ENCODE results near the gene PLCB2.

The PLCB2 gene

DNA sequence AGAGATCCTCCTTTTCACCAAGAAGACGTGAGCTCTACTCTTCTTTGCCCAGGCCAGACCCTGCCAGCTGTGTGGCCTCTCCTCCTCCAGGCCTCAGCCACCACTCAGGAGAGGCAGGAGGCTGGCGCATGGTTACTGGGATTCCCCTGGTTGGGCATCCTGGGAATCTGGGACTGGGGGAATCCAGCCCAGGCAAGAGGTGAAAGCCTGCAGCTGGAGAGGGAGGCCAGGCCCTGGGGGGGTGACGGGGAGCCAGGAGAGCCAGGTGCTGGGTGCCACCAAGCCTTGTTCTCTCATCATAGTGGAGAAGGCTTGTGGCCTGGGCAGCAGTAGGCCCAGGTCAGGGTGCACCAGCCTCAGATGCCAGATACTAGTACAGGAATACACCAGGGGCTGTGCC lies 26.8 kb upstream of the PLCB2 start:
- no peak overlapping the region for H3K27ac ChIP-seq (ENCODE audit: low read length)

DNA sequence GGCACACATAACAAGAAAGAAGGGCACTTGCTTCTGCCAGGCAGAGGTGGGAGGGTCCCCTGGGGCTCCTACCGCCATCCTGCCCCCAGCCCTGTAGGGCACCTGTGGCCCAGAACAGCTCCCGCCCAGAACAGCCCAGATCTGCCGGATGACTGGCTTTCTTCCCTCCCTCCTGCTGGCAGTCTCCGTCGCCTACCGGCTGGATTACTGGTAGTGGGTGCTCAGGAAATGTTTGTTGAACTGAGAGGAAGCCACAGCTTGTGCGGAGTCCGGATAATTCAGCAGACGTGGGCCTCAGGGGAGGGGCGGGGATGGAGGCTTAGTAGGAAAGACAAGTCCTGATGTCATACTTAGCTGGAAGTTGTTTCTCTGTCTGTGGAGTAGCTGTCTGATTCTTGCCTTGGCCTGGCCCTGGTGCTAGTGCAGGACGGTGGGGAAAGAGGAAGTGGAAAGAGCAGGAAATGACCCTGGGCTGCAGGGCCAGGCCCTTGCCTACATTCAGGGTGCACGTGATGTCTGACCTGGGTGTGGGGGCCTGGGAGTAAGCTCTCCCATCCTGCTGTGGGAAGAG lies 26.3 kb upstream of the PLCB2 start:
- H3K27ac ChIP-seq (ENCODE audit: low read length), result no peak overlapping the region
- no CpG with 5 or more reads among the region's 12 CpGs for WGBS (ENCODE audit: insufficient coverage, insufficient read length)
- H3K4me3 ChIP-seq (ENCODE audit: low read length), result no peak overlapping the region
- no peaks in the 10 kb centered on the region for H3K27me3 ChIP-seq (ENCODE audit: control insufficient read depth, insufficient read depth, low read length)
- peaks cover 5% of the 10 kb centered on the region for H3K4me1 ChIP-seq (ENCODE audit: control insufficient read depth, insufficient read depth, low read length)
- H3K36me3 ChIP-seq (ENCODE audit: control insufficient read depth, insufficient read depth, low read length), result no peaks in the 10 kb centered on the region
- DNase-seq (ENCODE audit: low read depth, low spot score), result no peak
- H3K9me3 ChIP-seq (ENCODE audit: control insufficient read depth, insufficient read depth, low read length), result no peaks in the 10 kb centered on the region

More for the DNA sequence above, 26.8 kb upstream of the PLCB2 start:
- H3K27me3 ChIP-seq (ENCODE audit: control insufficient read depth, insufficient read depth, low read length), result no peaks in the 10 kb centered on the region
- no peaks in the 10 kb centered on the region for H3K9me3 ChIP-seq (ENCODE audit: control insufficient read depth, insufficient read depth, low read length)
- WGBS (ENCODE audit: insufficient coverage, insufficient read length), result no CpG with 5 or more reads among the region's 3 CpGs
- H3K36me3 ChIP-seq (ENCODE audit: control insufficient read depth, insufficient read depth, low read length), result no peaks in the 10 kb centered on the region
- H3K4me1 ChIP-seq (ENCODE audit: control insufficient read depth, insufficient read depth, low read length), result peaks cover 5% of the 10 kb centered on the region
- DNase-seq (ENCODE audit: low read depth, low spot score), result no peak
- no peak overlapping the region for H3K4me3 ChIP-seq (ENCODE audit: low read length)

DNA sequence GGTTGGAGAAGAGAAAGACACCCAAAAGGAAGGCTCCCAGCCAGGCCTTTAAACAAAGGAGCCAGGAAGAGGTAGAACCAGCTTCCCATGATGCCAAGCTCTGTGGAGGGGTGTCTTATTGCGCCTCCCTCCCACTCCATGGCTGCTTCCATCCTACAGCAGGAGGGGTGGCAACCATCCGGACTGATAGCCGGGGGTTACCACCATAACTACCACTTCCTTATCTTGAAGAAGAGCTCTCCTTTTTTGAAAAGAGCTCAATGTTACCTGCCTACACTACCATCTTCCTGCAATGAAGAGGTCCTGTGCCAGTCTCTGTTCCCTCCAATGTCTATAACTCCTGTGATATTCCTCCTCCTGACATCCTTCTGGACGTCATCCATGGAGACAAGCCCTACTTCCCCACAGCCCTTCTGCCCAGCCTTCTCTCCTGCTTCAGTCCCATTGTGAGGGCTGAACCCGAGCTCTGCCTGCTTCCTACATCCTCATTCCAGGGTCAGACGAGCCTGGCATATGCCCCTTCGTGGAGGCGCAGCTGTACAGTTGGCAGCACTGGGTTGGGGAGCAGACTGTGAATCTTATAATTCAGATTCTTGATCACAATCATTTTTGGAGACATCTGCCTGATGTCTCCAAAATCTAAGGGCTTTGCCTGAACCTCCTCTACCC lies 24.5 kb upstream of the PLCB2 start:
- Histone ChIP-seq H3K4me1 (ENCODE audit: control insufficient read depth, insufficient read depth, low read length) (peaks cover 10% of the 10 kb centered on the region), H3K27me3 (ENCODE audit: control insufficient read depth, insufficient read depth, low read length) (no peaks in the 10 kb centered on the region), H3K36me3 (ENCODE audit: control insufficient read depth, insufficient read depth, low read length) (no peaks in the 10 kb centered on the region), H3K27ac (ENCODE audit: low read length) (no peak overlapping the region), H3K9me3 (ENCODE audit: control insufficient read depth, insufficient read depth, low read length) (no peaks in the 10 kb centered on the region), H3K4me3 (ENCODE audit: low read length) (no peak overlapping the region)
- WGBS (ENCODE audit: insufficient coverage, insufficient read length), result no CpG with 5 or more reads among the region's 8 CpGs
- DNase-seq (ENCODE audit: low read depth, low spot score), result no peak

DNA sequence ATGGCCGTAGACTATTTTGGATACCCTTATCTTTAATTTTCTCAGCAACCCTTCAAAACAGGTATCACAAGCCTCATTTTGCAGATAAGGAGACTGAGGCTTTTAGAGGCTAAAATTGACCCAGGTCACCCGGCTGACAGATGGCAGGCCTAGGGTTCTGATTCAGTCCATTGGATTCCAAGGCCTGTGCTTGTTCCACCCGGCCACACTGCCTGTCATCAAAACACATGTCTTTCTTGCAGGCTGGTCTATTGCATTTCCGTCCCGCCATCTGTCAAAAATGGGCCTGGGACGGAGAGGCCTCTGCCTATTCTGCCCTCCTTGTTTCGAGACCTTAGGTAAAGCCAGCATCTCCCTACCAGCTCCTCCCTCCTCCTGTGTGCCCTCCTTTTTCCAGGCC lies 23.9 kb upstream of the PLCB2 start:
- Histone ChIP-seq H3K36me3 (ENCODE audit: control insufficient read depth, insufficient read depth, low read length) (no peaks in the 10 kb centered on the region), H3K27ac (ENCODE audit: low read length) (no peak overlapping the region), H3K9me3 (ENCODE audit: control insufficient read depth, insufficient read depth, low read length) (no peaks in the 10 kb centered on the region), H3K4me3 (ENCODE audit: low read length) (no peak overlapping the region), H3K4me1 (ENCODE audit: control insufficient read depth, insufficient read depth, low read length) (peaks cover 11% of the 10 kb centered on the region), H3K27me3 (ENCODE audit: control insufficient read depth, insufficient read depth, low read length) (no peaks in the 10 kb centered on the region)
- no peak for DNase-seq (ENCODE audit: low read depth, low spot score)
- WGBS (ENCODE audit: insufficient coverage, insufficient read length), result no CpG with 5 or more reads among the region's 7 CpGs

DNA sequence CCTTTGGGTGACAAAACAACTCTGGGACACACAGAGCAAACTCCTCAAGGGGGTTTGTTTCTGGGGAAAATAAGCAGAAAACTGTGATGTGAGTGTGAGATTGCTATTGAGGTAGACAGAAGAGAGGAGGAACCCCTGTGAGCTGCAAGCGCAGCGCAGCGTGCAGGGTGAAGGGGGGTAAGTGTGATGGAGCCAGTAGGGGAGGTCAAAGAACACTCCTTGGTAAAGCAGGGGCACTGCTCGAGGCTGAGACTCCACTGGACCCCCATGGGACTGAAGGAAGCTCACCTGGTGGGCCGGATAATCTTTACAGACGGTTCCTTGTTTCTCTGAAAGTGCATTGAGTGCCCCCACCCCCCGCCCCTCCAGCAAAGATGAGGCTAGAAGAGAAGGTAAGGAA lies 23.3 kb upstream of the PLCB2 start:
- Histone ChIP-seq H3K36me3 (ENCODE audit: control insufficient read depth, insufficient read depth, low read length) (no peaks in the 10 kb centered on the region), H3K9me3 (ENCODE audit: control insufficient read depth, insufficient read depth, low read length) (no peaks in the 10 kb centered on the region), H3K27ac (ENCODE audit: low read length) (no peak overlapping the region), H3K4me3 (ENCODE audit: low read length) (no peak overlapping the region), H3K27me3 (ENCODE audit: control insufficient read depth, insufficient read depth, low read length) (no peaks in the 10 kb centered on the region), H3K4me1 (ENCODE audit: control insufficient read depth, insufficient read depth, low read length) (peaks cover 11% of the 10 kb centered on the region)
- no peak for DNase-seq (ENCODE audit: low read depth, low spot score)
- WGBS (ENCODE audit: insufficient coverage, insufficient read length), result no CpG with 5 or more reads among the region's 7 CpGs

DNA sequence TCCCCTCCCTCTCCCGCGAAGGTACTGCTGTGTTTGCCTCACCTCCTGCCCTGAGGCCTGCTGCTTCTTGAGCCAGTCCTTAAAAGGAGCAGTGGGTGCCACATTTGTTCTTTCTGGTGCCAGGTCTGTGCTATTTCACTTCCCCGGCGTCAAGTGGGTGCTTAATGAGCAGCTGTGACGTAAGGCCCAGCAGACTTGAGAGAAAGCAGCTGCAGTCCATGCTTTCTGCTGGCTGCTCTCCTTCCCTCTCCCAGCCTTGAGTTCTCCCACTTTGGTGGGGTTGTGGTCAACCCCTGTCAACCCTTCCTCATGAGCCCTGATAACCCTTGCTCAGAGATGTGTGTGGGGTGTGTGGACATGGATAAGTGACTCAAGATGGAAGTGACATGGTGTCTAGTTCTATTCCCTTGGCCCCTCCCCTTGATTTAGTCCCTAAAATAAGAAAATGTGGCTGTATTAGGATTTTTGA lies 22.7 kb upstream of the PLCB2 start:
- DNase-seq (ENCODE audit: low read depth, low spot score), result no peak
- Histone ChIP-seq H3K4me3 (ENCODE audit: low read length) (no peak overlapping the region), H3K36me3 (ENCODE audit: control insufficient read depth, insufficient read depth, low read length) (no peaks in the 10 kb centered on the region), H3K9me3 (ENCODE audit: control insufficient read depth, insufficient read depth, low read length) (no peaks in the 10 kb centered on the region), H3K27ac (ENCODE audit: low read length) (no peak overlapping the region), H3K4me1 (ENCODE audit: control insufficient read depth, insufficient read depth, low read length) (peaks cover 11% of the 10 kb centered on the region), H3K27me3 (ENCODE audit: control insufficient read depth, insufficient read depth, low read length) (no peaks in the 10 kb centered on the region)
- no CpG with 5 or more reads among the region's 5 CpGs for WGBS (ENCODE audit: insufficient coverage, insufficient read length)

DNA sequence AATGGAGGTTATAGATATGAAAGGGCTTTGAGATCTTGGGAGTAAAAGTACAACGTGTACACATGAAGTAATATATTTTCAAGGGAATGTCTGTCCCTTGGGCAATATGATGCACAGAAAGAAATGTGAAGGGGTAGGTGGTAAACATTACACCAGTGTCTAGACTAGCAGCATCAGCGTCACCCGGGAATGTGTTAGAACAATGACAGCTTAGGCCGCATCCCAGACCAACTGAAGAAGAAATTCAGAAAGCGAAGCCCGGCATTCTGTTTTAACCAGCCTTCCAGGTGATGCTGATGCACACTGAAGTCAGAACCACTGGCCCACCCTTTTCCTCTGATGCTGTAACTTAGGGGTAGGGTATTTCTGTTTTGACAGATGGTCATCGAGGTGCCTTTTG lies 22.1 kb upstream of the PLCB2 start:
- Histone ChIP-seq H3K27me3 (ENCODE audit: control insufficient read depth, insufficient read depth, low read length) (no peaks in the 10 kb centered on the region), H3K4me3 (ENCODE audit: low read length) (no peak overlapping the region)
- no peak for DNase-seq (ENCODE audit: low read depth, low spot score)

DNA sequence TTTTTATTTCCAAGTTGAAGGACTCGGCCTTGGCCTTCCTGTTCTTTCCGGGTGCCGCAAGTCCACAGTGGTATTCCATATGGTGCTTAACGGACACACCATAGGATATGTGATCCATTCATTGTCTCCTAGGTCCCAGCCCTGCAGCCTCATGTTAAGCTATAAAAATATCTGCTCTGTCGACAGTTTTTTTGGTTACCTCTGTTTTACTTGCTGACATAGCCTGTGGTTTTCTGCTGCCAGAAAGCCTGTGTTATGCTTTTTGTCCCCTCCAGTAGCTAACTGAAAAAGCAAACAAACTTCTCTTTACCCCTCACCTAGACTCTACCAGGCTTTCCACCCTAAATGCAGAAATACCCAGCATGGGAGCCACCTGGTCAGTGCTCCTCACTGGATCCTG lies 21.0 kb upstream of the PLCB2 start:
- H3K4me3 ChIP-seq (ENCODE audit: low read length), result no peak overlapping the region
- no peak for DNase-seq (ENCODE audit: low read depth, low spot score)
- no CpG with 5 or more reads among the region's 5 CpGs for WGBS (ENCODE audit: insufficient coverage, insufficient read length)
- no peaks in the 10 kb centered on the region for H3K36me3 ChIP-seq (ENCODE audit: control insufficient read depth, insufficient read depth, low read length)
- H3K27me3 ChIP-seq (ENCODE audit: control insufficient read depth, insufficient read depth, low read length), result no peaks in the 10 kb centered on the region
- no peak overlapping the region for H3K27ac ChIP-seq (ENCODE audit: low read length)
- H3K4me1 ChIP-seq (ENCODE audit: control insufficient read depth, insufficient read depth, low read length), result peaks cover 8% of the 10 kb centered on the region
- H3K9me3 ChIP-seq (ENCODE audit: control insufficient read depth, insufficient read depth, low read length), result no peaks in the 10 kb centered on the region

More for the DNA sequence above, 22.1 kb upstream of the PLCB2 start:
- H3K27ac ChIP-seq (ENCODE audit: low read length), result no peak overlapping the region
- WGBS (ENCODE audit: insufficient coverage, insufficient read length), result no CpG with 5 or more reads among the region's 7 CpGs
- H3K36me3 ChIP-seq (ENCODE audit: control insufficient read depth, insufficient read depth, low read length), result no peaks in the 10 kb centered on the region
- no peaks in the 10 kb centered on the region for H3K9me3 ChIP-seq (ENCODE audit: control insufficient read depth, insufficient read depth, low read length)
- H3K4me1 ChIP-seq (ENCODE audit: control insufficient read depth, insufficient read depth, low read length), result peaks cover 8% of the 10 kb centered on the region

DNA sequence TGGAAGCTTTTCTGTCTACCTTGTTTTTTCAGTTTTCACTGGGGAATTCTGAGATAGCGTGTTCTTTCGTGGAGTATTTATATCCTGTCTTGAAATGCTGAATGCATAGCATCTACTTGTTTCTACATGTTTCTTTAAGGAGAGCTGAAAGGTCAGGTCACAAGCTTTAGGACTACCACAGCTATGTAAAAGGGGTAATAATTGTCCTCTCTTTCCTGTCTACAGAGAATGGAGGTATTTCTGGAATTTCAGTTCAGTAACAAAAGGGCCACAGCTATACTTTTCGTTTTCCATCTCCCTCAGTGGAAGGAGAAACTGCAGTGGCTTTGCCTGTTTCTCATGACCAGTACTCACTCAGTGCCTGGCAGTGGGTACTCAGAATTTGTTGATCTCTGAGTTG lies 20.4 kb upstream of the PLCB2 start:
- no peak for DNase-seq (ENCODE audit: low read depth, low spot score)
- Histone ChIP-seq H3K27me3 (ENCODE audit: control insufficient read depth, insufficient read depth, low read length) (no peaks in the 10 kb centered on the region), H3K36me3 (ENCODE audit: control insufficient read depth, insufficient read depth, low read length) (no peaks in the 10 kb centered on the region), H3K9me3 (ENCODE audit: control insufficient read depth, insufficient read depth, low read length) (no peaks in the 10 kb centered on the region), H3K27ac (ENCODE audit: low read length) (no peak overlapping the region), H3K4me1 (ENCODE audit: control insufficient read depth, insufficient read depth, low read length) (peaks cover 8% of the 10 kb centered on the region), H3K4me3 (ENCODE audit: low read length) (no peak overlapping the region)
- WGBS (ENCODE audit: insufficient coverage, insufficient read length), result no CpG with 5 or more reads among the region's 3 CpGs

DNA sequence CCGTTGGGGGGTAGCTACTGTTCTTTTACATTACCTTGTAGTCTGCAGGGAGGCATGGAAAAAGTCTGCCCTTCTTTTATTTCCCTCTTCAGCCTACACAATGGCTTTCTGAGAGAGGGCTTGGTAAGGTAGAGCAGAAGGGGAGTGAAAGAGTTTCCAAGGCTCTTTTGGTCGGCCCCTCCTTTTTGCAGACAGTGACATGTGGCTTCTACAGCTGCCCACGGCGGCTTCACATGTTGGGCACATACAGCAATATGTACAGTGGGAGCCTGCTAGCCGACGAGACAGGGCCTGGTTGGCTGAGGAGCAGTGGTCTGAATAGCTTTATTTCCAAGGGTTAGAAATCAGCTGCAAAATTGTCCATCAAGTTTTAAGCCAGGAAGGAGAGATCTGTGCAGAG lies 19.7 kb upstream of the PLCB2 start:
- DNase-seq (ENCODE audit: low read depth, low spot score), result no peak
- Histone ChIP-seq H3K9me3 (ENCODE audit: control insufficient read depth, insufficient read depth, low read length) (no peaks in the 10 kb centered on the region), H3K4me1 (ENCODE audit: control insufficient read depth, insufficient read depth, low read length) (peaks cover 9% of the 10 kb centered on the region), H3K27ac (ENCODE audit: low read length) (no peak overlapping the region), H3K4me3 (ENCODE audit: low read length) (no peak overlapping the region), H3K36me3 (ENCODE audit: control insufficient read depth, insufficient read depth, low read length) (no peaks in the 10 kb centered on the region), H3K27me3 (ENCODE audit: control insufficient read depth, insufficient read depth, low read length) (no peaks in the 10 kb centered on the region; the same call in 1 of the 2 replicates)
- no CpG with 5 or more reads among the region's 6 CpGs for WGBS (ENCODE audit: insufficient coverage, insufficient read length)

DNA sequence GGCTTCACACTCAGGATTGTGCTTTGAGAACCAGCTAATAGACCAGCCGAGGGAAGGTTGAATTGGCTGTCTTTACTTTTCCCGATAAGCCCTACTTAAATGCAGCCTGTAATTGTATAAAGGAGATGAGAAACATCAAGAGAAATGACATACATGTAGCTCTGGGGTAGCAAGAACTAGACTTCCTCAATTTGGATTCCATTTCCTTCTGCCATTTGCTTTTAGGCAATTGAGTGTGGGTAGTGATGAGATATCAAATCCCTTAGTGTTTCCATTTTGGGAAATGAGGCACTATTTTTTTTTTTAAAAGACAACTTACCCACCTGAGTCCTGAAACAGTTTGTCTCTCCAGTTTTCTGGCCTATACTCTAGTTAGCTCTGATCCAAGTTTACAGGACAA lies 18.0 kb upstream of the PLCB2 start:
- H3K4me1 ChIP-seq (ENCODE audit: control insufficient read depth, insufficient read depth, low read length), result peaks cover 12% of the 10 kb centered on the region
- no CpG with 5 or more reads among the region's 2 CpGs for WGBS (ENCODE audit: insufficient coverage, insufficient read length)

More for the DNA sequence above, 18.0 kb upstream of the PLCB2 start:
- Histone ChIP-seq H3K4me3 (ENCODE audit: low read length) (no peak overlapping the region), H3K27ac (ENCODE audit: low read length) (no peak overlapping the region), H3K27me3 (ENCODE audit: control insufficient read depth, insufficient read depth, low read length) (peaks cover 2% of the 10 kb centered on the region), H3K36me3 (ENCODE audit: control insufficient read depth, insufficient read depth, low read length) (no peaks in the 10 kb centered on the region), H3K9me3 (ENCODE audit: control insufficient read depth, insufficient read depth, low read length) (no peaks in the 10 kb centered on the region)
- DNase-seq (ENCODE audit: low read depth, low spot score), result no peak

All from iPS DF 6.9 (cell line).